Measurements from ENCODE around the gene PCDHA13.
"Not testable (repeated sequence)": the region's sequence is repeated elsewhere in the genome, so short reads cannot be mapped to it uniquely, and the experiment has no call there.

The PCDHA13 gene

GRCh38 chr5:140881889-140882590 lies at the start of gene PCDHA13:
Gene PCDHA13, plus strand, starts transcription at chr5:140882124. Its CDS starts 145 bp downstream, at chr5:140882269.
- no peak for DNase-seq

GRCh38 chr5:140833993-140834392 lies 47.9 kb upstream of the PCDHA13 start, which contains the start of gene PCDHA7:
Gene PCDHA7, plus strand, starts transcription at chr5:140834269. Its CDS starts 115 bp downstream, at chr5:140834384.
- no peak for DNase-seq

DNA sequence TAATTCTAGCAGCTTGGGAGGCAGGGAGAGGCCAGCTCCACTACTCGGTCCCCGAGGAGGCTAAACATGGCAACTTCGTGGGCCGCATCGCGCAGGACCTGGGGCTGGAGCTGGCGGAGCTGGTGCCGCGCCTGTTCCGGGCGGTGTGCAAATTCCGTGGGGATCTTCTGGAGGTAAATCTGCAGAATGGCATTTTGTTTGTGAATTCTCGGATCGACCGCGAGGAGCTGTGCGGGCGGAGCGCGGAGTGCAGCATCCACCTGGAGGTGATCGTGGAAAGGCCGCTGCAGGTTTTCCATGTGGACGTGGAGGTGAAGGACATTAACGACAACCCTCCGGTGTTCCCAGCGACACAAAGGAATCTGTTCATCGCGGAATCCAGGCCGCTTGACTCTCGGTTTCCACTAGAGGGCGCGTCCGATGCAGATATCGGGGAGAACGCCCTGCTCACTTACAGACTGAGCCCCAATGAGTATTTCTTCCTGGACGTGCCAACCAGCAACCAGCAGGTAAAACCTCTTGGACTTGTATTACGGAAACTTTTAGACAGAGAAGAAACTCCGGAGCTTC lies 47.4 kb upstream of the PCDHA13 start:
- DNase-seq = not testable (repeated sequence)

DNA sequence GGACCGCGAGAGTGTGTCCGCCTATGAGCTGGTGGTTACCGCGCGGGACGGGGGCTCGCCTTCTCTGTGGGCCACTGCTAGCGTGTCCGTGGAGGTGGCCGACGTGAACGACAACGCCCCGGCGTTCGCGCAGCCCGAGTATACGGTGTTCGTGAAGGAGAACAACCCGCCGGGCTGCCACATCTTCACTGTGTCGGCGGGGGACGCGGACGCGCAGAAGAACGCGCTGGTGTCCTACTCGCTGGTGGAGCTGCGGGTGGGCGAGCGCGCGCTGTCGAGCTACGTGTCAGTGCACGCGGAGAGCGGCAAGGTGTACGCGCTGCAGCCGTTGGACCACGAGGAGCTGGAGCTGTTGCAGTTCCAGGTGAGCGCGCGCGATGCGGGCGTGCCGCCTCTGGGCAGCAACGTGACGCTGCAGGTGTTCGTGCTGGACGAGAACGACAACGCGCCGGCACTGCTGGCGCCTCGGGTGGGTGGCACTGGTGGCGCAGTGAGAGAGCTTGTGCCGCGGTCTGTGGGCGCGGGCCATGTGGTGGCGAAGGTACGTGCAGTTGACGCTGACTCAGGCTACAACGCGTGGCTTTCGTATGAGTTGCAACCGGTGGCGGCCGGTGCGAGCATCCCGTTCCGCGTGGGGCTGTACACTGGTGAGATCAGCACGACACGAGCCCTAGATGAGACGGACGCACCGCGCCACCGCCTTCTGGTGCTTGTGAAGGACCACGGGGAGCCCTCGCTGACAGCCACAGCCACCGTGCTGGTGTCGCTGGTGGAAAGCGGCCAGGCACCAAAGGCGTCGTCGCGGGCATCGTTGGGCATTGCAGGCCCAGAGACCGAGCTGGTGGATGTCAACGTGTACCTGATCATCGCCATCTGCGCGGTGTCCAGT lies 46.1 kb upstream of the PCDHA13 start:
- DNase-seq = no peak

- no peak for DNase-seq
These were observed 40.7 kb upstream of the PCDHA13 start, which contains the start of gene PCDHA8 for GRCh38 chr5:140840978-140841962. Gene PCDHA8, plus strand, starts transcription at chr5:140841187. Its CDS starts 135 bp downstream, at chr5:140841322.

DNA sequence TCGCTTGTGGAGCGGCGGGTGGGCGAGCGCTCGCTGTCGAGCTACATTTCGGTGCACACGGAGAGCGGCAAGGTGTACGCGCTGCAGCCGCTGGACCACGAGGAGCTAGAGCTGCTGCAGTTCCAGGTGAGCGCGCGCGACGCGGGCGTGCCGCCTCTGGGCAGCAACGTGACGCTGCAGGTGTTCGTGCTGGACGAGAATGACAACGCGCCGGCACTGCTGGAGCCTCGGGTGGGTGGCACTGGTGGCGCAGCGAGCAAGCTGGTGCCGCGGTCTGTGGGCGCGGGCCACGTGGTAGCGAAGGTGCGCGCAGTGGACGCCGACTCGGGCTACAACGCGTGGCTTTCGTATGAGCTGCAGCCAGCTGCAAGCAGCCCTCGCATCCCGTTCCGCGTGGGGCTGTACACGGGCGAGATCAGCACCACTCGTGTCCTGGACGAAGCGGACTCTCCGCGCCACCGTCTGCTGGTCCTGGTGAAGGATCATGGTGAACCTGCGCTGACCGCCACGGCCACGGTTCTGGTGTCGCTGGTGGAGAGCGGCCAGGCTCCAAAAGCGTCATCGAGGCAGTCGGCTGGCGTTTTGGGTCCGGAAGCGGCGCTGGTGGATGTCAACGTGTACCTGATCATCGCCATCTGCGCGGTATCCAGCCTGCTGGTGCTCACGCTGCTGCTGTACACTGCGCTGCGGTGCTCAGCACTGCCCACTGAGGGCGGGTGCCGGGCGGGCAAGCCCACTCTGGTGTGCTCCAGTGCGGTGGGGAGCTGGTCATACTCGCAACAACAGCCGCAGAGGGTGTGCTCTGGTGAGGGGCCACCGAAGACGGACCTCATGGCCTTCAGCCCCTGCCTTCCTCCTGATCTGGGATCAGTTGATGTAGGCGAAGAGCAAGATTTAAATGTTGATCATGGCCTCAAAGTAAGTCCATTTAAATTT lies 38.9 kb upstream of the PCDHA13 start:
- no peak for DNase-seq

GRCh38 chr5:140848139-140849102 lies 33.5 kb upstream of the PCDHA13 start, which contains the start of gene PCDHA9:
Gene PCDHA9, plus strand, starts transcription at chr5:140848382. Its CDS starts 114 bp downstream, at chr5:140848496.
- not testable (repeated sequence) for DNase-seq

DNA sequence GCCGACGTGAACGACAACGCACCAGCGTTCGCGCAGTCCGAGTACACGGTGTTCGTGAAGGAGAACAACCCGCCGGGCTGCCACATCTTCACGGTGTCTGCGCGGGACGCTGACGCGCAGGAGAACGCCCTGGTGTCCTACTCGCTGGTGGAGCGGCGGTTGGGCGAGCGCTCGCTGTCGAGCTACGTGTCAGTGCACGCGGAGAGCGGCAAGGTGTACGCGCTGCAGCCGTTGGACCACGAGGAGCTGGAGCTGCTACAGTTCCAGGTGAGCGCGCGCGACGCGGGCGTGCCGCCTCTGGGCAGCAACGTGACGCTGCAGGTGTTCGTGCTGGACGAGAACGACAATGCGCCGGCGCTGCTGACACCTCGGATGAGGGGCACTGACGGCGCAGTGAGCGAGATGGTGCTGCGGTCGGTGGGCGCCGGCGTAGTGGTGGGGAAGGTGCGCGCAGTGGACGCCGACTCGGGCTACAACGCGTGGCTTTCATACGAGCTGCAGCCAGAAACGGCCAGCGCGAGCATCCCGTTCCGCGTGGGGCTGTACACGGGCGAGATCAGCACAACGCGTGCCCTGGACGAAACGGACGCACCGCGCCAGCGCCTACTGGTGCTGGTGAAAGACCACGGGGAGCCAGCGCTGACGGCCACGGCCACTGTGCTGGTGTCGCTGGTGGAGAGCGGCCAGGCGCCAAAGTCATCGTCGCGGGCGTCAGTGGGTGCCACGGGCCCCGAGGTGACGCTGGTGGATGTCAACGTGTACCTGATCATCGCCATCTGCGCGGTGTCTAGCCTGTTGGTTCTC lies 31.9 kb upstream of the PCDHA13 start:
- not testable (repeated sequence) for DNase-seq

GRCh38 chr5:140855772-140856674 lies 25.9 kb upstream of the PCDHA13 start, which contains the start of gene PCDHA10:
Gene PCDHA10, plus strand, starts transcription at chr5:140855897. Its CDS starts 152 bp downstream, at chr5:140856049.
- no peak for DNase-seq

GRCh38 chr5:140857177-140857986 lies 24.5 kb upstream of the PCDHA13 start:
- no peak for DNase-seq

GRCh38 chr5:140857987-140858240 lies 24.0 kb upstream of the PCDHA13 start:
- DNase-seq = no peak

- no peak for DNase-seq
These were observed 19.3 kb upstream of the PCDHA13 start for GRCh38 chr5:140862441-140863295.

DNA sequence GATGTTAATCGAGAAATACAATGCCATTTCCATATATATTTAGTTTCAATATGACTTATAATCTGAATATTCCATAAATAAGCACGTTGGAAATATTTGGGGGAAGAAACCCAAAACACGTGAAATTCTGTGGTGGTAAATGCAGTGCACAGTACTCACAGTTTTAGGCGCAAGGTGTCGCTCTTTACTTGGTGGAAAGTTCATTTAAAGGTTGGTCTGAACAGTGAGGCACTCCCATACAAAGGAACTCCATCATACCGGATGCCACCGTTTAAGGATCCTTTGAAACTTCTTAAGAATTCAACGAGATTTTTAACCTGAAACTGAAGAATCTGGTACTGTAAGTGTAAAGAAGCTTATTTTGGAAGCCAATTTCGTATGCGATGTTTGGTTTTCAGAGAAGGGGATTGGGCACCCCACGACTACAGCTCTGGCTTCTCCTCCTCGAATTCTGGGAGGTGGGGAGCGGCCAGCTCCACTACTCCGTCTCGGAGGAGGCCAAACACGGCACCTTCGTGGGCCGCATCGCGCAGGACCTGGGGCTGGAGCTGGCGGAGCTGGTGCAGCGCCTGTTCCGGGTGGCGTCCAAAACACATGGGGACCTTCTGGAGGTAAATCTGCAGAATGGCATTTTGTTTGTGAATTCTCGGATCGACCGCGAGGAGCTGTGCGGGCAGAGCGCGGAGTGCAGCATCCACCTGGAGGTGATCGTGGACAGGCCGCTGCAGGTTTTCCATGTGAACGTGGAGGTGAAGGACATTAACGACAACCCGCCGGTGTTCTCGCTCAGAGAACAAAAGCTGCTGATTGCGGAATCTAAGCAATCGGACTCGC lies 13.0 kb upstream of the PCDHA13 start, which contains the start of gene PCDHA11:
Gene PCDHA11 (plus strand): TSS at position 237 of the 834 bp plus-strand sequence. CDS start 147 bp downstream, at position 384.
- no peak for DNase-seq

DNA sequence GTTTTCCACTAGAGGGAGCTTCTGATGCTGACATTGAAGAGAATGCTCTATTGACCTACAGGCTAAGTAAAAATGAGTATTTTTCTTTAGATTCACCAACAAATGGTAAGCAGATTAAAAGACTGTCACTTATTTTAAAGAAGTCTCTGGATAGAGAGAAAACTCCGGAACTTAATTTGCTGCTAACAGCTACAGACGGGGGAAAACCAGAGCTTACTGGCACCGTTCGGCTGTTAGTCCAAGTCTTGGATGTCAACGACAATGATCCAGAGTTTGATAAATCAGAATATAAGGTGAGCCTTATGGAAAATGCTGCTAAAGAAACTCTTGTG lies 12.4 kb upstream of the PCDHA13 start:
- DNase-seq = no peak

Data from activated naive CD4-positive, alpha-beta T cell (primary cell).